ENCODE measurements around the gene PPM1L. TPM values are rescaled to one million over a fixed set of nuclear protein-coding genes. Genes with fewer than 3 reads are reported as not detected.
A peak's percentile ranks its signal among the peaks of the same experiment; 100 is the strongest.

The PPM1L gene
- total RNA-seq, 1 experiment from 2014 or later: 0.41 TPM

GRCh38 chr3:160928183-160928726 is 172.2 kb downstream of the PPM1L start:
- DNase-seq (ENCODE audit: low spot score): no peak

- DNase-seq (ENCODE audit: low spot score): peak; percentile 10
These were observed 173.6 kb downstream of the PPM1L start for GRCh38 chr3:160929595-160929994.

GRCh38 chr3:160931474-160931873 is 175.4 kb downstream of the PPM1L start:
- no peak for DNase-seq (ENCODE audit: low spot score)

GRCh38 chr3:160935413-160936095 is 179.5 kb downstream of the PPM1L start:
- DNase-seq (ENCODE audit: low spot score): no peak

- peak; percentile 71 for DNase-seq (ENCODE audit: low spot score)
These were observed 186.0 kb downstream of the PPM1L start for GRCh38 chr3:160941885-160942494.

- DNase-seq (ENCODE audit: low spot score): no peak
These were observed 188.0 kb downstream of the PPM1L start for GRCh38 chr3:160943996-160944395.

GRCh38 chr3:160945336-160945735 is 189.3 kb downstream of the PPM1L start:
- no peak for DNase-seq (ENCODE audit: low spot score)

GRCh38 chr3:160948273-160948672 is 192.2 kb downstream of the PPM1L start:
- no peak for DNase-seq (ENCODE audit: low spot score)

GRCh38 chr3:160949460-160949859 is 193.4 kb downstream of the PPM1L start:
- DNase-seq (ENCODE audit: low spot score): no peak

- DNase-seq (ENCODE audit: low spot score): no peak
These were observed 194.5 kb downstream of the PPM1L start for GRCh38 chr3:160950542-160950941.

- DNase-seq (ENCODE audit: low spot score): no peak
These were observed 194.9 kb downstream of the PPM1L start for GRCh38 chr3:160950954-160951353.

- no peak for DNase-seq (ENCODE audit: low spot score)
These were observed 195.8 kb downstream of the PPM1L start for GRCh38 chr3:160951642-160952487.

GRCh38 chr3:160953686-160954085 is 197.7 kb downstream of the PPM1L start:
- DNase-seq (ENCODE audit: low spot score): no peak

- DNase-seq (ENCODE audit: low spot score): peak; percentile 10
These were observed 200.8 kb downstream of the PPM1L start for GRCh38 chr3:160956785-160957184.

GRCh38 chr3:160960568-160960967 is 204.5 kb downstream of the PPM1L start:
- no peak for DNase-seq (ENCODE audit: low spot score)

- DNase-seq (ENCODE audit: low spot score): no peak
These were observed 207.9 kb downstream of the PPM1L start for GRCh38 chr3:160963949-160964348.

GRCh38 chr3:160968761-160969160 is 212.7 kb downstream of the PPM1L start:
- no peak for DNase-seq (ENCODE audit: low spot score)

GRCh38 chr3:160973067-160973809 is 217.2 kb downstream of the PPM1L start:
- no peak for DNase-seq (ENCODE audit: low spot score)

- no peak for DNase-seq (ENCODE audit: low spot score)
These were observed 221.7 kb downstream of the PPM1L start for GRCh38 chr3:160977773-160978172.

GRCh38 chr3:160980740-160981139 is 224.7 kb downstream of the PPM1L start:
- DNase-seq (ENCODE audit: low spot score): no peak

- no peak for DNase-seq (ENCODE audit: low spot score)
These were observed 225.3 kb downstream of the PPM1L start for GRCh38 chr3:160981217-160981938.
